A549 treated with Mapracorat at 1 μM for 4 hours (cell line): ENCODE data around the gene ZSCAN10. TPM values are rescaled to one million over a fixed set of nuclear protein-coding genes. Genes with fewer than 3 reads are reported as not detected.

Source experiments
- total RNA-seq: library from RNA; stranded (reverse); fragments of 200-300 nt; extraction: Qiagen RNA extraction; gene quantifications from 5 replicates; pipeline ENCODE4 v1.2.3, GENCODE V29; 2022

ZSCAN10 gene
- 0.20 TPM in 1 of 5 replicates, not detected in the others for total RNA-seq

GRCh38 chr16:3098459-3099394 lies at the start of gene ZSCAN10:
ZSCAN10 (minus strand) TSS chr16:3099294; CDS start chr16:3092937, 6,357 bp downstream.

GRCh38 chr16:3134338-3135125 lies 35.4 kb upstream of the ZSCAN10 start, which contains the start of gene ZNF213:
ZNF213 (plus strand) TSS chr16:3135029; CDS start chr16:3137281, 2,252 bp downstream.

DNA sequence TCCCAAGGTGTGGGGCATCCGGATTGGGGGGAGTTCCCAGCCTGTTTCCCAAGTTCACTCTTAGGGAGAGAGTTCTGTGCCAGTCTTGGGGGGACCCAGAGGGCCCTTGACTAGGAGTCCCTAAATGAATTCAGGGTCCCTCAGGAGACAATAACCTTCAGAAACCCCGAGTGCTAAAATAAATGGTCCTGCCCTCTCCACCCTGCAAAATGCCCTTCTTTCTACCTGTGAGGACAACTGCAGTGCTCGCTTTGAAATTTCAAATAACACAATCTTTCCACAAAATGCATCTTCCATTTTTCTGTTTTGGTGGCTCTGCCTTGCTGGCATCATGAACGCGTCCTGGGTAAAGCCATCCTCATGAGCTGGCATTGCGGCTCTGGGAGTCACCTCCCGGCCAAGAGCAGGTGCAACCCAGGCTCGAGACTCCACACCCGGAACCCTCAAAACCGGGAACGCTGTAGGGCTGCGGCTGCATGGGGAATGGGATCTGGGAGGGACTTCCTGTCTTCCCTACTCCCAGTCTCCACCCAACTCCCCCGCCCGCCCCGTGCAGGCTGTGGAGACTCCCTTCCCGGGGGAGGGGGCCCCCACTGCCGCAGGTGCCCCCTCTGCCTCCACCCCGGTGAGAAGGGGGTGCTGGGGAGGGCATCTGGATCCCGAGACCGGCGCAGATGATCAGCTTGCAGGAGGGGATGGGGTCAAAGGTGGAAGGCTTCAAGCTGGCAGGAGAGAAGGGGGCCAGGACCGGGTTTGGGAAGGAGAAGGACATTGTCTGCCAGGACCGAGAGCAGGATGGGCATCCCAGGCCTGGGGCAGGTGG lies 13.2 kb upstream of the ZSCAN10 start, which contains the start of gene ZNF205:
Gene ZNF205 (plus strand): TSS at position 529 of the 823 bp plus-strand sequence. CDS start 845 bp downstream, outside the sequence.

GRCh38 chr16:3065069-3065741 lies 33.9 kb downstream of the ZSCAN10 start, which contains the start of gene IL32:
IL32 (plus strand) TSS chr16:3065640; CDS start chr16:3065812, 172 bp downstream.

GRCh38 chr16:3045758-3046640 lies 53.1 kb downstream of the ZSCAN10 start, which contains the start of gene MMP25:
MMP25 (plus strand) TSS chr16:3046561; CDS start chr16:3046918, 357 bp downstream.

Other genes starting within 250 kb of the ZSCAN10 start
- gene PRSS22, start 241.1 kb downstream of the ZSCAN10 start, total RNA-seq, result 0.64 to 1.5 TPM (median 1.2 TPM) in 5 replicates
- 46.9 to 54.5 TPM (median 51.5 TPM) in 5 replicates for gene FLYWCH2, start 216.1 kb downstream of the ZSCAN10 start, total RNA-seq
- 17.9 to 33.6 TPM (median 27.0 TPM) in 5 replicates for gene FLYWCH1, start 187.4 kb downstream of the ZSCAN10 start, total RNA-seq
- gene KREMEN2, start 135.0 kb downstream of the ZSCAN10 start, total RNA-seq, result 0.88 to 2.6 TPM (median 2.2 TPM) in 5 replicates
- gene PAQR4, start 129.9 kb downstream of the ZSCAN10 start, total RNA-seq, result 34.2 to 48.3 TPM (median 47.2 TPM) in 5 replicates
- 59.8 to 103 TPM (median 91.1 TPM) in 5 replicates for gene PKMYT1, start 118.8 kb downstream of the ZSCAN10 start, total RNA-seq
- 0.30 to 0.42 TPM (median 0.37 TPM) in 5 replicates for gene CLDN9, start 86.4 kb downstream of the ZSCAN10 start, total RNA-seq
- gene CLDN6, start 81.1 kb downstream of the ZSCAN10 start, total RNA-seq, result 0.07 to 0.42 TPM (median 0.34 TPM) in 5 replicates
- 455 to 639 TPM (median 557 TPM) in 5 replicates for gene TNFRSF12A, start 78.9 kb downstream of the ZSCAN10 start, total RNA-seq
- 231 to 250 TPM (median 239 TPM) in 5 replicates for gene HCFC1R1, start 75.4 kb downstream of the ZSCAN10 start, total RNA-seq
- gene THOC6, start 75.3 kb downstream of the ZSCAN10 start, total RNA-seq, result 24.3 to 38.0 TPM (median 32.1 TPM) in 5 replicates
- not detected in 5 replicates for gene BICDL2, start 62.4 kb downstream of the ZSCAN10 start, total RNA-seq
- 0.78 to 1.4 TPM (median 0.94 TPM) in 5 replicates for gene MMP25, start 52.7 kb downstream of the ZSCAN10 start, total RNA-seq
- gene IL32, start 33.7 kb downstream of the ZSCAN10 start, total RNA-seq, result 21.6 to 34.9 TPM (median 26.1 TPM) in 5 replicates
- gene ZNF205, start 13.3 kb upstream of the ZSCAN10 start, total RNA-seq, result 11.6 to 15.7 TPM (median 14.4 TPM) in 5 replicates
- 7.4 to 12.9 TPM (median 11.6 TPM) in 5 replicates for gene ZNF213, start 35.7 kb upstream of the ZSCAN10 start, total RNA-seq
- gene OR1F1, start 88.9 kb upstream of the ZSCAN10 start, total RNA-seq, result 0.17 to 0.65 TPM (median 0.43 TPM) in 4 of 5 replicates, not detected in the other
- gene ZNF200, start 135.9 kb upstream of the ZSCAN10 start, total RNA-seq, result 7.4 to 8.2 TPM (median 7.6 TPM) in 5 replicates
- 0.12 TPM in 1 of 5 replicates, not detected in the others for gene MEFV, start 157.3 kb upstream of the ZSCAN10 start, total RNA-seq
- 35.5 to 41.1 TPM (median 37.1 TPM) in 5 replicates for gene ZNF263, start 184.2 kb upstream of the ZSCAN10 start, total RNA-seq
- 0.59 to 1.5 TPM (median 1.3 TPM) in 5 replicates for gene TIGD7, start 206.1 kb upstream of the ZSCAN10 start, total RNA-seq
- 9.7 to 10.6 TPM (median 10.2 TPM) in 5 replicates for gene ZNF75A, start 206.2 kb upstream of the ZSCAN10 start, total RNA-seq